H4 (cell line): Measurements from ENCODE around the gene SYF2. TPM values are rescaled to one million over a fixed set of nuclear protein-coding genes. Genes with fewer than 3 reads are reported as not detected.
A peak's percentile ranks its signal among the peaks of the same experiment; 100 is the strongest.
"Not testable (repeated sequence)": the region's sequence is repeated elsewhere in the genome, so short reads cannot be mapped to it uniquely, and the experiment has no call there.

ENCODE experiments used
- DNase-seq: peaks from one replicate; pipeline ENCODE4 v3.0.0-alpha.2; 2015; ENCODE audit warnings: low spot score
- total RNA-seq: library from RNA; depleted of rRNA; stranded (reverse); fragments of >200 nt; shearing (Covaris generic); gene quantifications from 2 replicates; pipeline ENCODE4 v1.2.3, GENCODE V29; 2014; rRNA removed

SYF2 gene
- total RNA-seq = 45.7 and 46.9 TPM in 2 replicates

DNA sequence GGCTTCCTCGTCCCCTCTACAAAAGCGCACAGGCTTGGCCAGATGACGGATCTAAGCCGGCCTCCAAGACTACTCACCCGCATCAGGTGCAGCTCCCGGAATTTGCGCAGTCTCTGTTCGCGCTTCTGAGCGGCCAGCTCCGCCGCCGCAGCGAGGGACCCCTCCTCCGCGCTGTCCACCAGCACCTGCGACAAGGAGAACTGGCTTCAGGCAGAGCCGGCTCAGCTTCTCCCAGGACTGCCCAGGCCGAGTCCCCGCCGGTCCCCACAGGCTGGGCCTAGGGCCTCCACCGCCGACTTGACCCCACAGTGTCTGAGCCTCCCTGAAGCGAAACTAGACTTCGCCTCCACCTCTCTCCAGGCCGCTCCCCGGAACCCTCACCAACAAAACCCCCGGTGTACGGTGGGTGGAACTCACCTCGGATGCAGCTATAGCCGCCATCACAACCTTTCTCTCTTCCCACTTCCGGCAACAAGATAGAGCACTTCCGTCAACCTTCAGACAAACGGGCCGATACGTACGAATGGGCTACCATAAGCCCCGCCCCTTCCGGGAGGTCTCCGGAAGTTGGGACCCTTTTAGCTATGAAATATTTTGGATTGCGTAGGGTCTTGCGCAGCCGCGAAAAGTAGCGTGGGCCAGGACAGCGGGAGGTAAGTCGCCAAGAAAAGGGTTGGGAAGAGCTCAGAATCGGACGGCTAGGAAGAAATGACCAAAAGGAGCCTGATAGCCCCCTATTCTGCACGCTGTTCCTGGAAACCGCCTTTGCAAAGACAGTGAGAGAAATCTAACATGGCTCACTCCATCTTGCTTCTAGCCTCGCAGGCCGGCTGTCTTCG is at the start of gene SYF2:
Gene SYF2, minus strand, starts transcription at position 476 of the 839 bp plus-strand sequence. Its CDS starts 35 bp downstream, at position 441.
- DNase-seq = peak; percentile 91

GRCh38 chr1:25279693-25280111 is 47.4 kb upstream of the SYF2 start:
- not testable (repeated sequence) for DNase-seq

DNA sequence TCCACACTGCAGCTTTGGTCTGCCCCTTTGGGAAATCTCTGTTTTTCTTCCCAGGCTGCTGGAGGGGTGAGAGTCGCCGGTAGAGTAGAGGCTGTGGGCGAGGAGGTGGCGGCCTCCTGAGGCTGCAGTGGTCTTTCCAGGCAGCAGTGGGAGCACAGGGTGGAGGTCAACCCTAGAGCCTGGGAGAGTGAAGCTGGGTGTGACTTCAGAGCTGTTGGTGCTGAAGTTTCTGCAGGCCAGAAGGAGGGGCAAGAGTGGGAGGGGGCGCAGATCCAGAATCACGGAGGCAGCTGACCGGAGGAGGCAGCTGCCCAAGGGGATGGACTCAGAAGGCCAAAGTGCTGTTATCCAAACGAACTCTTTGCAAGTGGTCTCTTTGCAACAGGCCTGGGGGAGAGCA is 46.5 kb upstream of the SYF2 start:
- DNase-seq = not testable (repeated sequence)

DNA sequence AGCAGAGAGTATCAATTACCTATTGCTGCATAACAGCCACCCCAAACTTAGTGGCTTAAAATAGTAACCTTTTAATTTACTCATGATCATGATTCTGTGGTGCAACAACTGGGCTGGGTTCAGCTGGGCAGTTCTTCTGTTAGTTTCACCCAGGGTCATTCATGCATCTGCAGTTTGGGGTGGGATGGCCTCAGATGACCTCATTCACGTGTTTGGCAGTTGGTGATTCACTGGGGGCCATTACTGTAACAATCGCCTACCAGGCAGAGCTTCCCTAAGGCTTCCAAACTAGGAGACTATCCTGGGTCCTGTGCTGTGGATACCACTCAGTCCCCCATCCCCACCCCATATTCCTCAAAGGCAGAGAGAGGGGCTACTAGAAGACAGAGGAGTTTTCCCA is 46.1 kb upstream of the SYF2 start:
- DNase-seq = not testable (repeated sequence)

DNA sequence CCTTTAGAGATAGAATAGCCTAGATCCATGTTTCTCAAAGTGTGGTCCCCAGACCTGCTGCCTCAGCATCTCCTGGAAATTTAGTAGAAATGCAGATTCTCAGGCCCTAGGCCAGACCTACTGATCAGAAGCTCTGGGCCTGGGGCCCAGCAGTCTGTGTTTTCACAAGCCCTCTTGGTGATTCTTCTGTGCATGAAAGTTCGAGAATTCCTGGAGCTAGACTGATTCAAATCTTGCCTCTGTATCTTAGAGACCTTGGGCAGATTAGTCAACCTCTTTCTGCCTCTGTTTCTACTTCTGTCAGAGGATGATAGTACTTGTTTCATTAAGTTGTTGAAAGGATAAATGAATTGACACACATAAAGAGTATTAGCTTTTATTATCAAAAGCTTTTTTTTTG is 45.0 kb upstream of the SYF2 start:
- not testable (repeated sequence) for DNase-seq

GRCh38 chr1:25275648-25276047 is 43.3 kb upstream of the SYF2 start:
- not testable (repeated sequence) for DNase-seq

DNA sequence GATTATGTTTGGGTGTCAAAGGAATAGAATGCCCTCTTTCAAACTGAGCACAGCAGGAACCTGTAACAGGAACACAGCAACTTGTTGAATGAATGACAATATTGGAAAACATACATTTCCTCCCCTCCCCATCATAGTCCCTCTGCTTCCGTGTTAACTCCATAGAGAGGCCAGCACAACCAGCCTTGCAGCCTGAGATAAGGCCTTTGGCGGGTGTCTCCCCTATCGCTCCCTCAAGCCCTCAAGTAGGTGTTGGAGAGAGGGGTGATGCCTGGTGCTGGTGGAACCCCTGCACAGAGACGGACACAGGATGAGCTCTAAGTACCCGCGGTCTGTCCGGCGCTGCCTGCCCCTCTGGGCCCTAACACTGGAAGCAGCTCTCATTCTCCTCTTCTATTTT is 39.9 kb upstream of the SYF2 start, which contains the start of gene RHD:
Gene RHD, plus strand, starts transcription at position 272 of the 400 bp plus-strand sequence. Its CDS starts 39 bp downstream, at position 311.
- not testable (repeated sequence) for DNase-seq

DNA sequence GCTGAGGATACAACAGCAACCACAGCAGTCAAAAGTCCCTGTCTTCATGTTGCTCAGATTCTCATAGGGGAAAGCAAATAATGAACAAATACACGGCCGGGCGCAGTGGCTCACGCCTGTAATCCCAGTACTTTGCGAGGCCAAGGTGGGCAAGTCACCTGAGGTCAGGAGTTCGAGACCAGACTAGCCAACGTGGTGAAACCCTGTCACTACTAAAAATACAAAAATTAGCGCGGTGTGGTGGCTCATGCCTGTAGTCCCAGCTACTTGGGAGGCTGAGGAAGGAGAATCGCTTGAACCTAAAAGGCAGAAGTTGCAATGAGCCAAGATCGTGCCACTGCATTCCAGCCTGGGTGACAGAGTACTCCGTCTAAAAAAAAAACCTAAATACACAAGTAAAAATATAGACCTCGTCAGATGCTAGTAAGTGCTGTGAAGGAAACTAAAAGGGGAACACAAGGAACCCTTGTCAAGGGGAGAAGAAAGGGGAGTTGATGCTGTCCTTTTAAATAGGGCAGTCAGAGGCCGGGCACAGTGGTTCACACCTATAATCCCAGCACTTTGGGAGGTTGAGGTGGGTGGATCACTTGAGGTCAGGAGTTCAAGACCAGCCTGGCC is 36.0 kb upstream of the SYF2 start:
- not testable (repeated sequence) for DNase-seq

- DNase-seq = peak; percentile 51
These were observed 35.2 kb upstream of the SYF2 start for GRCh38 chr1:25267288-25268142.

DNA sequence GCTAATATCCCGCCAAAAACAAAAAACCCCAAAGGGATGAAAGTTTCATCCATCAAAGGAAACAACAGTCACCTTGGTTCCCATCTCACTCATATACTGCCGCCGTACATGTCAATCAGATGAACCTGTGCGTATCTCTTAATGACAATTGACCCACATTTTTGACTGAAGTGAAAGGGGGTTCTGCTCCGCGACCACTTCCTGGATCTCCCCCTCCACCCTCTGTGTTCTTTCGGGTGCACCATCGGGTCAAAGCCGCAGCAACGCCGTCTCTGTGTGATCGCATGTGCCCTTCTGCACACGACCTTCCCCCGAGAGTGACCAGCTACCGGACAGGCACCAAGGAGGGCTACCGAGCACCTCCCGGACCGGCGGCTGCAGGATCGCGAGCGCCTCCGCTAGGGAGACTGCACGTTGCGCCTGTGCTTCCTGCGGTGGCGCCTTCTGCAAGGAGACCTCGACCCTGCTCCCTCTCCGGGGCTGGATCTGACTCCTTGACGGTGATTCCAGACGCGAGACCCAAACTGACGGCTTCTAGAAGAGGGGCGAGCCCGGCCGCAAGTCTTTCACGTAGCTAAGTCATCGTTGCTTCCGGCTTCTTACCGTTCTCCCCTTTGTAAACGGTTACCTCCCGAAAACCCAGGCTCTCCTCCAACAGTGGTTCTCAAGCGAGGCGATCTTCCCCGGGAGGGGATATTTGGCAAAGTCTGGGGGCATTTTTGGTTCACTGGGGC is 34.4 kb upstream of the SYF2 start:
- DNase-seq = not testable (repeated sequence)

DNA sequence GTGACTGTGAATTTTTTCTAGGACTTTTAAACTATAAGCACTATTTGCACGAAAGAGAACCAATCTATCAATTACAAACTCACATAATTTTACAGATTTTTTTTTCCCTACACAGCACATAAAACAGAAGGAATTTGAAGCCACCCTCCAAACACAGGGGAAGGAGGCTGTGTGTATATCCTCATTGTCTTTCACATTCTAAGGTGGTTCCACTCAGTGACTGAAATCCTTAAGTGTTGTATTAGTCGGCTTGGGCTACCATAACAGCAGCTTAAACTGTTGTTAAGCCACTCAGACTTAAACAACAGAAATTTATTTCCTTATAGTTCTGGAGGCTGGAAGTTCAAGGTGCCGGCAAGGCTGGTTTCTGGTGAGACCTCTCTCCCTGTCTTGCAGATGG is 28.0 kb upstream of the SYF2 start:
- not testable (repeated sequence) for DNase-seq

- not testable (repeated sequence) for DNase-seq
These were observed 27.5 kb upstream of the SYF2 start for GRCh38 chr1:25259813-25260212.

DNA sequence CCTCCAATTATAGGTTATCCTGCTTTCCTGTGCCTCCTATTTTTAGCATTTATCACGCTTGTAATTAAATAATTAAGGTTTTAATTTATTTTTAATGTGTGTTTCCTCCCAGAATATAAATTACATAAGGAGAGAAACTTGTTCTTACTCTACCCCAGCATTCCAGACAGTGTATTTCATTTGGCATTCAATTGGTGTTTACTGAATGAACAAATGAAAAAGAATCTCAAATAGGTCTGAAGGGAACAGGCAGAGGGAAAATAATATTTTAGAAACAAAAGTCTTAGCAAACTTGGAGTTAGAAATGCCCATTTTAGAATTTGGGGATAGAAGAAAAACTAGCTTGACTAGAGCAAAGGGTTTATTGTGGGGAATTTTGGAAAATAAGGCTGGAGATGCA is 24.9 kb upstream of the SYF2 start:
- DNase-seq = no peak

GRCh38 chr1:25256578-25256965 is 24.3 kb upstream of the SYF2 start:
- no peak for DNase-seq

DNA sequence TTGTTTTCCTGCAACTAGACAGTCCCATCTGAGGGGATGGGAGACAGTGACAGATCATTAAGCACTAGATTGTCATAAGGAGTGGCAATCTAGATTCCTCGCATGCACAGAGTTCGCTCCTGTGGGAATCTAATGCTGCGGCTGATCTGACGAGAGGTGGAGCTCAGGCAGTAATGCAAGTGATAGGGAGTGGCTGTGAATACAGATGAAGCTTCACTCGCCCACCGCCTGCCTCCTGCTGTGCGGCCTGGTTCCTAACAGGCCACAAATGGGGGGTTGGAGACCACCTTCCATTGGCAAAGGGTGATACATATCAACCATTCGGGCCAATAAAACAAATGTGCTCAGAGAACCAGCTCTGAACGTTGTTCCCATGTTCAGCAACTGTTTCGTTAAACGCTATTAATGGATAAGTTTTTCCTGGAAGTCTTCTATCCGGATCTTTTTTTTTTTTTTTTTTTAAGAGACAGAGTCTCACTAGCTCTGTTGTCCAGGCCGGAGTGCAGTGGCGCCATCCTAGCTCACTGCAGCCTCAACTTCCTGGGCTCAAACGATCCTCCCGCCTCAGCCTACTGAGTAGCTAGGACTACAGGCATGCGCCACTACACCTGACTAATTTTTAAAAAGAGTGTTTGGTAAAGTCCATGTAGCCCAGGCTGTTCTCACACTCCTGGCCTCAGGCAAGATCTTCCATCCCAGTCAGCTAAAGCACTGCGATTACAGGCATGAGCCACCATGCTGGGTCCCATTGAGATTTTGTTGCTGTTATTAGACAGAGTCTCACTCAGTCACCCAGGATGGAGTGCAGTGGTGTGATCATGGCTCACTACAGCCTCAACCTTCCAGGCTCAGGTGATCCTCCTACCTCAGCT is 23.6 kb upstream of the SYF2 start:
- no peak for DNase-seq

- DNase-seq = no peak
These were observed 21.6 kb upstream of the SYF2 start for GRCh38 chr1:25253911-25254310.

GRCh38 chr1:25247829-25248754 is 15.8 kb upstream of the SYF2 start:
- DNase-seq = no peak

GRCh38 chr1:25247024-25247828 is 14.9 kb upstream of the SYF2 start, which contains the start of gene RSRP1:
Gene RSRP1 (minus strand): TSS chr1:25247454. CDS start chr1:25246963, 491 bp downstream.
- peak; percentile 97 for DNase-seq
